Superior temporal gyrus (tissue), 1 donor: ENCODE data around the gene FAM107A.
"Not testable (repeated sequence)": the region's sequence is repeated elsewhere in the genome, so short reads cannot be mapped to it uniquely, and the experiment has no call there.

Experiments used
- DNase-seq: peaks from one replicate; pipeline ENCODE4 v3.0.0-alpha.2; 2016; ENCODE audit errors: extremely low spot score

Gene FAM107A

DNA sequence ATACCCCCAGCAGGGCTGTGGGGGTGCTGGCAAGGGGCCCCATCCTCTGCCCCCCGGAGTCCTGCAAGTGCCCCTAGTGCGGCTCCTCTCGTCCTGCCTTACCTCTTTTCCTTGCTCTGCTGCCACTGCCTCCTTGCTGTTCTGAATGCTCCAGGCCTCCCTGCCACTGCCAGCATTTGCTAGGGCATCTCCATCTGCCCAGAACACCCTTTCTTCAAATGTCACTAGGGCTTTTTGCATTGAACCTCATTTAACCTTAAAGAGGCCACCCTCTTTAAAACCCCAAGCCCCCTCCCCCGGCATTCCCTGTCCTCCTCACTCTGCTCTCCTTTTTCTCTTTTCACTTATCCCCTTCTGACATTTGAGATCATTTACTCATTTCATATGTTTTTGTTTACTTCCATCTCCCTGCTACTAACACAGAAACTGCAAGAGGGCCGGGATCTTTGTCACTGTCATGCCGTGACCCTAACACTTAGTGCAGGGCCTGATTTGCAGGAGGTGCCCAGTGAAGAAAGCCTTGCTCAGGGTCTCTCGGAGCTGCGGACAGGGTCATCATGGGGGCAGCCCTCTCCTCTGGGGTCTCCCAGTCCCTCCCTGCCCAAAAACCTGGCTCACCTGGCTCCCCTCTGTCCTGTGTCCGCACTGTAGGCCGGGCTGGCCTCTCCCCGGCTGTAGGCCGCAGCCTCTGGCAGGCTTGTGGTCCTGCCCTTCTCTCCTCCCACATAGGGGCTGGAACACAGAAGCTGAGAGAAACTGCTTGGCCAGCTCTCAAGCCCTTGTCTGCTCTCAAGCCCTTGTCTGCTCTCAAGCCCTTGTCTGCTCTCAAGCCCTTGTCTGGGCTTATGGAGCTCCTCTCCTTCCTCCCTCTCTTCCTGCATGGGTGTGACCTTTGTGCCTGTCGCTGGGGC is 40.4 kb downstream of the FAM107A start, which contains the start of gene ACOX2:
Gene ACOX2 (minus strand): TSS at position 690 of the 911 bp plus-strand sequence. CDS start 2,084 bp downstream, outside the sequence.
- no peak for DNase-seq

GRCh38 chr3:58535531-58536500 is 41.4 kb downstream of the FAM107A start:
- no peak for DNase-seq

- no peak for DNase-seq
Observed at GRCh38 chr3:58534592-58535494, 42.3 kb downstream of the FAM107A start.

DNA sequence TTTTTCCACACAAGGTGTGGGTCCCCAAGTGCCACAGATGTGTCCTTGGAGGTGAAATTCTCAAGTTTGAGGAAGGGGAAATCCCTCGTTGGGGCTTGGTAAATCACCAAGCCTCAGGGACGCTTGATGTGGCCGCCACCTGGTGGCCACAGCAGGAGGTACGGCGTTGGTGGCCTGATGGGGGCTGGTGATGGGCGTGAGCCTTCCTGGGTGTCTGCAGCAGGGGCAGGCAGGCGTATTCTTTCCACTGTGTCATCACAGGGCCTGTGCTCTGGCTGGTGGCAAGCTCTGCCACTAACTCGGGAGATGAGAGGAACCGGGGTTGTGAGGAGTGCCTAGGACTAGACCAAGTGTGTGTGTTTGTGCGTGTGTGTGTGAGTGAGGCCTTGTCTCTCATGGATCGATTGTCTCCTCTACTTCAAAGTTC is 44.4 kb downstream of the FAM107A start:
- peak; percentile 89 for DNase-seq

DNA sequence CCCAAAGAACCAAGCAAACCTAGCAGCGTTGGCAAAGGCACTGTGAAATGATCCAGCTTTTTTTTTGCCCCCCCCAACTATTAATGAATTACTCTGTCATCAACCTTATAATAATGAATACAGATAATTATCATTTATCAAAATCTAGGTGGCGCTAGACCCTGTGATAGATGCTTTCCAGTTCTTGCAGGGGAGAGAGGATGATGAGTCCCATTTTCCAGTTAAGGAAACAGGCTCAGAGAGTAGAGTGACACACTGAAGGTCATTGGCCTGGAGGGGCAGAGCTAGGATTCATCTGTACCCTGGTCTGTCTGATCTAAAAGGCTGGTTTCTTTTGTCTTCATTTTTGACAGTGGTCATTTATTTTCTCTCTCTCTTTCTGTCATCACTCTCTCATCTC is 45.2 kb downstream of the FAM107A start:
- no peak for DNase-seq

GRCh38 chr3:58531555-58531954 is 45.6 kb downstream of the FAM107A start:
- no peak for DNase-seq

DNA sequence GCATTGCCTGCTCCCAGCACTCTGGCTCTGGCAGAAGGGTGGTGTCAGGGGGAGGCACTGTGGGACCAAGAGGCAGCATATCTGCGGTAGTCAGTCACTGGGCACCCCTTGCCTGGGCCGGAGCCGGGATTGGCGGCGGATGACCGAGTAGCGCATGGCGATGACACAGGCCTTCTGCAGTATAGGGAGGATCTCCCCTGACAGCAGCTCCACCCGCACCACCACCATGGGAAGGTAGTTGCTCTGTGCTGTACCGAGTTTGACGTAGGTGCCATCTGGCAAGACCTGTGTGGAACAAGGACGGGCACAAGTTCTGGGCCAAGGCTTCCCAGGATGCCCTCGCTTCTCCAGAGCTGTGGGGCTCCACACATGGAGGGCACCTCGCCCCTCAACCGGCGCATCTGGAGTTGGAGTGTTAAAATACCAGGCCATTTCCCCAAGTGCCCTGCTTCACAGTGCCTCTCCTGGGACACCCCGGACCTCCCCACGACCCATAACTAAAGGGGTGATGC is 46.8 kb downstream of the FAM107A start:
- no peak for DNase-seq

DNA sequence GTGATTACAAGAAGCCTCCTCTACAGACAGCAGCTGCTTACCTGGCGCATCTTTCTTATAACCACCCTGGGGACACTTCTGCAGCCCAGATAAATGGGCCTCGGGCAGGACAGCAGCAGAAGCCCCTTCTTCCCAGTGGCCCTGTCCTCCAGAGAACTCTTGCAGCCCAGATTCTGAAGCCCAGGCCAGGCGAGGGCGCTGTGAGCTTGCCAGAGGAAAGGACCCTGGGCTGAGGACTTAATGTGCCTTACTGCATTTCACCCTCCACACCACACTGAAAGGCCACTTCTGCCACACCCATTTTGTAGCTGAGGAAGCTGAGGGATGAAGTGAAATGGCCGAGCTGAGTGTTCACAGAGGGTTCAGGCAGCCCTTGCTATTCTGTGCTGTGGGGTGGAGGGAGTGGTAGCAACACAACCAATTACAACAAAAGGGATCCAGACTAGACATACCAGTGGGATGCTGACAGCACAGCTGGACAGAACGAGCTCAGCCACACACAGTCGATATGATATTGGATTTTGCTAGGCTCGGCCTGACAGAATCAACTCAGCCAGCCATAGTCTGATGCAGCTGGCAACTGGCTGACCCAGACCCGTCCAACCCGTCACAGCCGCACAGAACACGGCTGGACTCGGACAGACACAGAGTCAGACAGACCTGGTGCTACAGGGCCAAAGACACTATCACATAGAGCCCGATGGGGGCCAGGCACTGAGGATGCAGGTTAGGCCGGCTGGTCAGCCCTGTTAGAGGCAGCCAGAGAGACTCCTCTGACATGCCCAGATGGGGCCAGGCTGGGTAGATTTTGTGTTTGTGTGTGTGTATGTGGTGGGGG is 47.5 kb downstream of the FAM107A start:
- DNase-seq, result no peak

- no peak for DNase-seq
Observed at GRCh38 chr3:58528629-58529028, 48.6 kb downstream of the FAM107A start.

- DNase-seq, result not testable (repeated sequence)
Observed at GRCh38 chr3:58527440-58527839, 49.8 kb downstream of the FAM107A start.

GRCh38 chr3:58526515-58526957 is 50.7 kb downstream of the FAM107A start:
- DNase-seq, result no peak

DNA sequence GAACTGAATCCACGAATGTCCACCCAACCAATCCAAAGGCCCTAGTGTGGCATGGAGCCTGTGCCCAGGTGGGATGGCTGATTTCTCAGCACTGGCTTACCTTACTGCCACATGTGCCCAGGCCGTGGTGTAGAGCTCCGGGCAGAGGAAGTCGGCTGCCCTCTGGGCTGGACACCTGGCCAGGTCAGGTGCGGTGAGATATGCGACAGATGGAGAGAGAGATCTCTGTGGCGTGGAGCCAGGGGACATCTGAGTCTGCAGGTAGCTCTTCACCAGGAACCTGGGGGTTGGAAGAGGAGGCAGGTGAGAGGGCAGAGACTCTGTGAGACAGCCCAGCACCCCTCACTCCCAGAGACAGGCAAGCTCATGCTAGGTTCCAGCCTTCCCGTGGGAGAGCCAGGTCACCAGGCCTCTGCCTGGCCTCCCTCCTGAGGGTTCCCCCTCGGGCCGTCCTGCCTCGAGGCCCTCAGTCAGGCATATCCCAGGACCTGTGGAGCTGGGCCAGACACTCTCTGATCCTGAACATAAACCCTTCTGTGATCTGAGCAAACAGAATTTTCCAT is 52.8 kb downstream of the FAM107A start:
- no peak for DNase-seq

GRCh38 chr3:58522759-58523425 is 54.3 kb downstream of the FAM107A start:
- DNase-seq, result no peak

DNA sequence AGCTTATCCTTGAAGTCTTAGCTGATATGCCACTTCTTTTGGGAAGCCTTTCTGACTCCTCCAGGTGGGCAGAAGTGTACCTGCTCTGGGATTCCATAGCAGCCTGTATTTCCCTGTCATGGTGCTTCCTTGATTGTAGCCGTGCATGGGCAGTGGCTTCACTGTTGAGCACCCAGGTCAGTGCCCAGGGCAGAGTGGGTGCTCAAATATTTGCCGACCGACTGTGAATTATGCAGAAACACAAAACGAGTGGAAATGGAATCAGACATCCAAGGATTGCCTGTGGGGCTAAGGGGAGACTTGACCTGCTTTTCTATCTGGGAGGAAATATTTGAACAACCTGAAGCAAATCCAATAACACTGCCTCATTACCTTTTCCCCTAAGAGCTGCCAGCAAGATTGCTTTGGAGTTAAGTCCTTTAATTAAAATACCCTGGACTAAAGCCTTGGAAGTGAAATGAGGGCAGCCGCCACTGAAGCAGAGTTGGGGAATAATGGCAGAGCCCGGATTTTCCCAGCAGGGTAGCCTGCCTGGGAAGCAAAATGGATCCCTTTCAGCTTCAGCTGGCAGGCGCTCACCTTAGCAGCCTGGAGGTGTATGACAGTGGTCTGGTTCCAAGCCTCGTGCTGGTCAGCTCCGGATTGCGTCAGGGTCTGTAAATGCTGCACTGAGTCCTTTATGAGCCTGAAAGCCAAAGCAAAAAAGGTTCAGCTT is 55.1 kb downstream of the FAM107A start:
- DNase-seq, result peak; percentile 32

GRCh38 chr3:58521336-58521670 is 55.9 kb downstream of the FAM107A start:
- no peak for DNase-seq

DNA sequence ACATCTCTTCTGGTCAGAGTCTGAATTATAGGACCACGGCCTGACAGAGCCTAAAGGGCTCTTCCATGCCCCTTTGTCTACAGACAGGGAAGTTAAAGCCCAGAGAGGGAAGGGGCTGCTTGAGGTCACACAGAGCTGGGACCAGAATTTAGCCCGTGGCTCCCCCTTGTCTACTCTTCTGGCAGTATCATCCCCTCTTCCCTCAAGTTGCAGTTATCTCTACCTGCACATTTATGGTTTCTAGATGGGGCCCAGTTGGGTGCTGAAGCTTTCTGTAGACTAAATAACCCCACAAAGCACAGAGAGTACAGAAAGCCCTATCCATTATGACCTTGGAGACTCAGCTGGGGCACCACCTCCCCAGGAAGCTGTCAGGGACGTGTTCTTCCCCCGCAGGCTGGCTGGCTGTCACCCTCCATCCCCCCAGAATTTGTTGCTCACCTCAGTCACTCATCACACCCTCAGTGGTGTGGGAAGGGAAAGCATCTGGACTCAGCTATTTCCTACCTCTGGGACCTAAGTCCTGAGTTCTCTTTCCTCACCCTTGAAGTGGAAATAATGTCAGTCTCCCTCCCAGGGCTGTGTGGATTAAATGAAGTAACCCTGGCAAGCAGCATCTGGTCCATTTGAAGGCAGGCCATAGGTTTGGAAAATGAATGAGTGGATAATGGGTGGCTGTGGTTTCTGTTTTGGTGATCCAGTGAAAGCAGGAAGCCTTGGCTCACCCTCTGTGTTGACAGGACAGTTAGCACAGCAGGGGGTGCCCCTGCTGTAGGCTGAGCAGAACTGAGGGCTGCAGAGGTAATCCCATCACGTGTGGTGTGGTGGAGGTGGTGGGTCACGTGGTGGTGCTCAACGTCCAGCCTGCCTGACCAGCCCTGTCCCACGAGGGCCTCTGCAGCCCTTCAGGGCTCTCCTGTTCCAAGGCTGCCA is 56.5 kb downstream of the FAM107A start:
- DNase-seq, result no peak

- no peak for DNase-seq
Observed at GRCh38 chr3:58519668-58520402, 57.4 kb downstream of the FAM107A start.
